Colon (tissue), 2 donors: Measurements from ENCODE around the gene NIPA2.

ENCODE experiments used
- FAIRE-seq: peaks from 2 replicates; lab custom pipeline; 2012; peaks lifted over from hg19 to GRCh38; lab: Jason Lieb, UNC
- donor health status: control.
- donor health status: control.

NIPA2 gene

DNA sequence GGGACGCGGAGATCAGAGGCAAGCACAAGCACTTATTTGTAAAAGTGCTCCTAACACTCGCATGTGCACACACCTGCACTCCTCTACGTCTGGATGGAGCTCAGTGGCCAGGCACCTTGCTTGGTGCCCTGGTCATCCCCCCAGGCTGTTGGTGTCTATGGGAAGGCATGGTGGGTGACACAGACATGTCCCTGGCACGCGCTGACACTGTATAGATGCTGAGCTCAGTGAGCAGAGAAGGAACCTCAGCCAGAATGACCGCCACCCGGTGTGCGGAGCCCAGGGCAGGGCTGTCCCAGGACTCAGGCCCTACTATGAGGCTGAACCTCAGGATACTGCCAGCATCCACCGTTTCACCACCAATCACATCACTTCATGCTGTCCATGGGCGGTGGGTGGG, 64.5 kb downstream of the NIPA2 start:
- FAIRE-seq, result no peak

GRCh38 chr15:22903427-22903826, 65.0 kb downstream of the NIPA2 start:
- FAIRE-seq, result no peak

GRCh38 chr15:22903961-22904534, 65.6 kb downstream of the NIPA2 start:
- no peak for FAIRE-seq

DNA sequence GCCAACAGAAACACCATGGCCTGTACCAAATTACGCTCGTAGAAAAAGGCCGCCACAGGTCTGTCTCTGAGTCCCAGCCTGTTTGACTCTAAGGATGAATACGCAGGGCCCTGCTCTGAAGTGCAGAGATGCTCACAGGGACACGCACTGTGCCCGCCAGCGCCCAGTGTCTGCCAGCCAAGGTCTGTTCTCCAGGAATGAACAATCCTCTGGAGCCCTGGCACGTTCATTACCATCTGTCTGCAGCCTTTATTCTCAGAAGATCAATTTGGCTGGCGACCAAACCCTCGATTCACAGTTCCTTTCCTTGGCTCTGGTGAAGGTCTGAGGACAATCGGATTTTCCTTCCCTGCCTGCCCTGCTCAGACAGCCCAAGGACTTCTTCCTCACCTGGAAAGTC, 66.3 kb downstream of the NIPA2 start:
- no peak for FAIRE-seq

GRCh38 chr15:22907161-22907950, 68.9 kb downstream of the NIPA2 start:
- no peak for FAIRE-seq

DNA sequence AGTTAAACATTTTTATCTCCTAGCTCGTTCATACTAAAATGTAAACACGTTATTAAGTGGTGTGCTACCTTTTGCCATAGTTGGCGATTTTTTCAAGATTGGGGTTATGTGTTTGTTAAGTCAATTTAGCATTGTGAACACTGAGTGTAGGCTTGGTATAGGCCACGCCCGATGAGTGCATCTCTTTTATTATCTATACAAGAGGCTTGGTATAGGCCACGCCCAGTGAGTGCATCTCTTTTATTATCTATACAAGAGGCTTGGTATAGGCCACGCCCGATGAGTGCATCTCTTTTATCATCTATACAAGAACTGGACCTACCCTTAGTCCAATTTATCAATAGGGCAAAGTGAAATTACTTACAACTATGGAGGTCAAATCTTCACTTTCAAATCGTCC, 70.4 kb downstream of the NIPA2 start:
- no peak for FAIRE-seq

- no peak for FAIRE-seq
Measured at GRCh38 chr15:22911306-22911705, 72.8 kb downstream of the NIPA2 start.

- no peak for FAIRE-seq
Measured at GRCh38 chr15:22912256-22912655, 73.8 kb downstream of the NIPA2 start.

DNA sequence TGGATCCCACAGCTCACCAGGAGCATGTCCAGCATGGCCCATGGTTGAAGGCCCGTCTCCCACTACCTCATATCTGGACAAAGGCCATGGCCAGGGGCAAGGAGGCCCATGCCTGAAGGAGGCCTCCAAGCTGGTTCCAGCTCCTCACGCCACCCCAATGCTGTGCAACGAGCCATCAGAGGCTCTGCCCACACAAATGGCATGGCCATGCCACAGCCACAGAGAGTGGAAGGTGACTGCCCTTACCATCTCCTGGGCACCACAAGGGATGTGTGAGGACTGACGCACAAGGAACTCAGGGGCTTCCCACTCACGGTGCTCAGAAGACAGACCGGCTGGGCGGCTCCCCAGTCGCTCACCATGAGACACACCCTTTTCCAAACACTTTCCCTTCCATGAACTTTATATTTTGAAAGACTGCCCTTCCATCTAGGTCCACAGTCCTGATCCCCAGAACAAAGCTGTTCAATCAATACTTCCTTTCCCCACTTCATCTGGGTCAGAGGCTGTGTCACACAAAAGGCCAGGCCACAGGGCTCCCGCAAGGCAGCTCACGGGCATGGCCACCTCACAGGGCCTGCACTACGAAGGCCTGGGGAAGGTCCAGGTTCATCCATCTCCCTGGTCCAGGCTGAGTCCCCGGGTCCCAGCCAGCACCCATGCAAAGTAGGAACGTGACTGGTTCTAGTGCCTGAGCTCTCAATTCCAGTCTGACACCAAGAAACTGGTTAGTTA, 75.3 kb downstream of the NIPA2 start:
- no peak for FAIRE-seq

- no peak for FAIRE-seq
Measured at GRCh38 chr15:22915866-22916515, 77.5 kb downstream of the NIPA2 start.

GRCh38 chr15:22916606-22917350, 78.3 kb downstream of the NIPA2 start:
- no peak for FAIRE-seq

DNA sequence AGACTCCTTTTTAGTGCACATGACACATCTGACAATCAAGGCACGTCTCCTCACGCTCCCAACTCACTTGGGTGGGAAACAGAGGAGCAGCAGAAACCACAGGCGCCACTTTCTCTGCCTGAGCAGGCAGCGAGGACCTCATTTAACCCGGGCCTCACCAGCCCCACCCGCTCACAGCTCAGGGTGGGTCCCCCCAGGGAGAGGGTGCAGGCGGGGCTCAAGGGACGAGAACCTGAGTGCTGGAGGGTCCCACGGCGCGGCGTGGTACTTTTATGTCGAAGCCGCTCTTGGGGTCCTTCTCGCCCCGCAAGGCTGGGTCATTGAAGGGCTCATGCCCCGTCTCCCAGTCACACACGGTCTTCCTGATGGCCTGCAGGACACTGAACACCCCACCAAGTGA, 79.1 kb downstream of the NIPA2 start:
- FAIRE-seq, result no peak
